Measurements from ENCODE around the gene SEZ6.
A peak's percentile ranks its signal among the peaks of the same experiment; 100 is the strongest.

SEZ6 gene

GRCh38 chr17:29000973-29001372 lies 4.9 kb downstream of the SEZ6 start:
- no peak for DNase-seq

- DNase-seq: no peak
These were observed 6.6 kb downstream of the SEZ6 start for GRCh38 chr17:28999206-28999605.

GRCh38 chr17:28997806-28998205 lies 8.0 kb downstream of the SEZ6 start:
- no peak for DNase-seq

GRCh38 chr17:28996554-28997096 lies 9.2 kb downstream of the SEZ6 start:
- no peak for DNase-seq

GRCh38 chr17:28993645-28994426 lies 12.0 kb downstream of the SEZ6 start:
- DNase-seq: no peak

GRCh38 chr17:28992625-28993600 lies 12.9 kb downstream of the SEZ6 start:
- no peak for DNase-seq

GRCh38 chr17:28992185-28992584 lies 13.6 kb downstream of the SEZ6 start:
- DNase-seq: no peak

- DNase-seq: no peak
These were observed 14.1 kb downstream of the SEZ6 start for GRCh38 chr17:28991779-28992178.

- no peak for DNase-seq
These were observed 16.8 kb downstream of the SEZ6 start for GRCh38 chr17:28989028-28989427.

- no peak for DNase-seq
These were observed 17.4 kb downstream of the SEZ6 start for GRCh38 chr17:28988475-28988874.

- no peak for DNase-seq
These were observed 18.8 kb downstream of the SEZ6 start for GRCh38 chr17:28986714-28987655.

- DNase-seq: no peak
These were observed 19.7 kb downstream of the SEZ6 start for GRCh38 chr17:28985950-28986713.

- DNase-seq: no peak
These were observed 22.3 kb downstream of the SEZ6 start for GRCh38 chr17:28983286-28984230.

GRCh38 chr17:28982131-28982793 lies 23.6 kb downstream of the SEZ6 start:
- DNase-seq: peak; percentile 12 to 18

- DNase-seq: no peak
These were observed 27.4 kb downstream of the SEZ6 start for GRCh38 chr17:28978356-28978964.

GRCh38 chr17:28977659-28978355 lies 28.0 kb downstream of the SEZ6 start:
- DNase-seq: no peak

- no peak for DNase-seq
These were observed 30.2 kb downstream of the SEZ6 start for GRCh38 chr17:28975646-28976045.

GRCh38 chr17:28975031-28975430 lies 30.8 kb downstream of the SEZ6 start:
- no peak for DNase-seq

- DNase-seq: no peak
These were observed 31.4 kb downstream of the SEZ6 start for GRCh38 chr17:28974451-28974850.

Data from activated CD4-positive, alpha-beta T cell treated with anti-CD3 and anti-CD28 coated beads, Interleukin-2, amount 50 U/mL, for 4 hours (primary cell).